Activated CD4-positive, alpha-beta T cell treated with anti-CD3 and anti-CD28 coated beads, Interleukin-10, Interleukin-2, amounts not matched to agents 100 ng/mL and 50 ng/mL, durations not matched to agents 16 hours and 8 hours (primary cell): ENCODE data around the gene RPL10.
A peak's percentile ranks its signal among the peaks of the same experiment; 100 is the strongest.

ENCODE experiments used
- DNase-seq: peaks from one replicate; pipeline ENCODE4 v3.0.0-alpha.2; 2020

Gene RPL10

DNA sequence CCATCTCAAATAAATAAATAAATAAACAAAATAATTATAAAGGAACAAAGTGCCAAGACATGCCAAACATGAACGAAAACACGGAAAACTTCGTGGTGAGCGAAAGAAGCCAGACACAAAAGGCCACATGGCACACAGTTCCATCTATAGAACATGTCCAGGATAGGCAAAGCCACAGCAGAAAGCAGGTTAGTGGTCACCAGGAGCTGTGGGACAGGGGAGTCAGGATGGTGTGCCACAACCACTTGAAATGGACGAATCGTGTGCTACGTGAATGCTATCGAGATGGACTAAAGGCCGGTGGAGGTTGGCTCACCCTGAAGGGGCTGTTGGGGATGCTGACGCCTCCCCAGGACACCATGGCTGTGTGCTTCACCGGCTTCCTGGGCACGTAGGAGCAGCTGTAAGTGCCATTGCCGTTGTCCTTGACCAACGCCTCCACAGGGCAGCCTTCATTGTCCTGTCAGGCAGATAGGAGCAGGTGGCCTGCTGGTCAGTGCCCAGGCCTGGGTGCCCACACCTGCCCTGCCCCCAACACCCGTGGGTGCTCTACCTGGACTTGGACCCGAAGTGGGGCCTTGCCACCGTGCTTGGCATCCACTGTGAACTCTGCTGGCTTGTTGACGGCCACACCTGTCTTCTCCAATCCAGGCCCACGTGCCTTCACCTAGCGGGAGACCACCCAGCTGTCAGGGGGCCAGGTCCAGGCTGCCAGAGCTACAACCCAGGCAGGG lies 34.3 kb upstream of the RPL10 start:
- no peak for DNase-seq

DNA sequence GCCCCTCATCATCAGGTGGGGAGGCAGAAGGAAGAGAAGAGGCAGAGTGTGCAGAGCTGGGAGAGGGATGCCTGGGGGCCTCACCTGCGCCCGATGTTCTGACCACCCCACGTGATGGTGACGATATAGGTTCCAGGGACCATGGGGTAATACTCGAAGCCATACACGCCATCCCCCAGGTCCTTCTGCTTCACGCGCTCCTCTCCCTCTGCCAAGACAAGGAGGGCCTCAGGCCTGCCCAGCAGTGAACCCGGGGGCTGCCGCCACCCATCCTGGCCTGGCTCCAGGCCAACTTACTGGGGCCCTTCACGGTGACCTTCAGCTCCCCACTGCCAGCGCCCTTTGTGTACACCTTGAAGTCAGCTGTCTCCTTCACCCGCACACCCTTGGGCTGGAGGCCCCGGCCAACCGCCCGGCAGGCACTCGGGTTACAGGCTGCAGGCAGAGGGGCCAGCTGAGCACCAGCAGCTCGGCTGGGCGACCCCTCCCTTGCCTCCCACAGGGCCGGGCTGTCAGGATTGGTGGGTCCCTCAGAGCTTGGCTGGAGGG lies 33.1 kb upstream of the RPL10 start:
- no peak for DNase-seq

DNA sequence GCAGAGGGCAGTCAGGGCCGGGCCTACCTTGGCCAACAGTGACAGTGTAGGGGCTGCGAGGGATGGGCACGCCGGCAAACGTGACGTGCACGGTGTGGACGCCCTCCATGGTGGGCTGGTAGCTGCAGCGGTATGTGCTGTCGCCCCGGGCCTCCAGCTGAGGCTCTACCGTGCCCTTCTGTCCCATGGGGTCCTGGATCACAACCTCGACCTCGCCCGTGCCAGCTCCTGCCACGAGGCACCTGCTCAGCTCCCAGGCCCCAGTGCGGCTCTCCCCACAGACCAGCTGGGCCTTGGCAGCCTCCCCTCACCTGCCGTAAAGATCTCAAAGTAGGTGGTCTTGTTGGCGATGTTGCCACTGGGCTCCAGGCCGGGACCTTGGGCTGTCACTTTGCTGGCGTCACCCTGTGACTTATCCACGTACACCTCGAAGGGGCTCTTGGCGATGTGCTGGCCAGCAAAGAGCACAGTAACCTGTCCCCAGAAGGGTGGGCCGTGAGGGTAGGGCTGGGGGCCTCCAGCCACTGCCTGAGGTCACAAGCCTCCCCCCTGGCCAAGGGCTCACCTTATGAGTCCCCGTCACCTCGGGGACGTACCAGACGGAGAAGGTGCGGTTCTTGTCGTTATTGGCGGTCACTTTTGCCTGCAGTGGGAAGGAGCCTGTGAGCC lies 32.0 kb upstream of the RPL10 start:
- no peak for DNase-seq

- no peak for DNase-seq
Observed at GRCh38 chrX:154366666-154367055, 31.5 kb upstream of the RPL10 start.

DNA sequence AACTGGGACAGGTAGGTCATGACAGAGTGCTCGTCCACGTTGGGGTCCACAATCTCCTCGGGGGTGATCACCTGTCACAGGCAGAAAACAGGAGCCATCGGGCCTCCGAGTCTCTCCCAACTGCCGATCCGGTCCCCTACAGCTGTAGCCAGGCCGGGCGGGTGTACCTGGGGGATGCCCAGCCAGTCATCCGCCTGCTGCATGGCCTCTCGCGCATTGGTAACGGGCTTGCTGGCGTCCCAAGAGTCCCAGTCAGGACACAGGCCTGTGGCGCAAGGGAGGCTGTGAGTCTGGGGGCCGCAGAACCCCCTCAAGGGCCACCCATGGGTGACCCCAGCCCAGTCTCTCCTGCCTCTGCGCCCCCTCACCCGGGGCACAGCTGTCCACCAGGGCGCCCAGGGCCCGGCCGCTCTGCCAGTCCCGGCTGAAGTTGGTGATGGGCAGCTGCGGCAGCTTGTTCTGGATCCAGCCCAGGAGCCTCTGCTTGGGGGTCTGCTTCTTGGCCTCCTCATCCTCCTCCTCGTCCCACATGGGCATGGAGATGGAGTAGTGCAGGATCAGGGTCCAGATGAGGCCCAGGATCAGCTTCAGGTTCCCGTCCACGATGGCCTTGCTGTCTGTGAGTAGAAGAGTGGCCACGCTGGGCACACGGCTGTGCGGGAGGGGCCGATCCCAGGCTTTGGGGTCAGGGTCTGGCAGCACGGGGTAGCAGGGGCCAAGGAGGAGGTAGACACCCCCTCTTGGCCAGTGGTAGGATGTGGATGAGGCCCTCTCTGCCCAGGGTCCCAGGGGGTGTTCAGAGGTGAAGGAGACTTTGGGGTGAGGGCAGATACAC lies 30.5 kb upstream of the RPL10 start:
- no peak for DNase-seq

DNA sequence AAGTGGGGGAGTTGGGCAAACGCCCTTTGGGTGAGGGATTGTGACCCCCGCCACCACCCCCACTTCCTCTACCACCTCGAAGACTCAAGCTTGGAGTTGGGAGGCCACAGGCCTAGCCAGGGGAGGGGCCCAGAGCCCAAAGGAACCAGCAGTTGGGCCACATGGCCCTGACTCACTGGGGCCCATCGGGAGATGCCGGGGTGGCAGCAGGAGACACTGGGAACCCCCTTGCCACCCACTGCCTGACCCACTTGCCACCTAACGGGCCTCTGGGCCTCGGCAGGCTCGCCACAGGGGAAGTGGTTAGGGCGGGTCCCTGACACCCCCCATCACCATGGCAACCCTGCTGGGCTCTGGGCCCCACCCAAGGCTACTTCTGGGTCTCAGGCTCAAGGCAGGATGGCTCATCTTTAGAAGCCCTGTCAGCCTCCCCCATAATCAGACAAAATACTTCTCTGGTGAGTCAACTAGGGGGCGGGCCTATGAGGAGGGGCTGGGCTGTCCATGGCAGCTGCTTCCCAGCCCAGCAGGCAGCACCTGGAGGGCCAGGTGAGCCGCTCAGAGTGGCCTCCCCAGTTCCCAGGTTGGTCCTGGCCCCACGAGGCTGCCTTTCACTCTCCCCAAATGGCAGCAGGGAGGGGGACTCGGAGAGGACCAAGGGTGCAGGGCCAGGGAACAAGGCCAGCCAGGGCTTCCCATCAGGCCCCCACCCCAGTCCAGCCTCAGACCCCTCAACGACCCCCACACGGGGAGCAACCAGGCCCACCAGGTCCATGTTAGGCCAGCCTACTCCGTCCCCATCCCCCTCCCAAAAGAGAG lies 29.3 kb upstream of the RPL10 start:
- peak; percentile 98 for DNase-seq

- peak; percentile 82 for DNase-seq
Observed at GRCh38 chrX:154369449-154370299, 28.5 kb upstream of the RPL10 start.

DNA sequence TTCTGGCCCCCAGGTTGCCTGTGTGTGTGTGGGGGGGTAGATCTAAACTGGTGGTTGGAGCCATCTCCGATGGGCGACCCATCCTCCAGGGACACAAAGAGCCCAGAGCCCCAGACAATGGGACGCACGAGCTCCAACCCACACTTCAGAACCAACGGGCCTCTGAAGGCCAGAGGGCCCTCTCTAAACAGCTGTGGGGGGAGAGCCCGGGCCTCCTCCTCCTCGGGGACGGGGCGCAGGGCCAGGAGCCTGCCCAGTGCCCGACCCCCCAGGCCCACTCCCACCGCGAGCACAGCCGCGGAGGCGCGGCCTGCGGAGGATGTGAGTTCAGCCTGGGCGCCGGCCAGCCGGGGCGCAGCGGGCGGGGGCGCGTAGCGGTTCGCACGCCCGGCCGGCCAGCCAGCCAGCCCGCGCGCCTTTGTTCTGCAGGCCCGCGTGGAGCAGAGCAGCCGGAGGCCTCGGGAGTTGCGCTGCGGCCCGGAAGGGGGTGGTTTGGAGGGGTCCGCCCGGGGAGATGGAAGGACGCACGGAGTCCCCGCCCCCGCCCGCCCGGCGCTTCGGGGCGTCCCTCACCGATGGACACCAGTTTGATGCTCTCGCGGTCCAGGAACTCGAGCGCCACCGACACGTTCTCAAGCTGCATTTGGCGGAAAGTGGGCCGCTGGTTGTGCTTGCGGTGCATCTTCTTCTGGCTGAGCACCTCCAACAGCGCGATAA lies 27.7 kb upstream of the RPL10 start:
- DNase-seq: peak; percentile 34

GRCh38 chrX:154371017-154371788 lies 27.0 kb upstream of the RPL10 start:
- peak; percentile 96 for DNase-seq

DNA sequence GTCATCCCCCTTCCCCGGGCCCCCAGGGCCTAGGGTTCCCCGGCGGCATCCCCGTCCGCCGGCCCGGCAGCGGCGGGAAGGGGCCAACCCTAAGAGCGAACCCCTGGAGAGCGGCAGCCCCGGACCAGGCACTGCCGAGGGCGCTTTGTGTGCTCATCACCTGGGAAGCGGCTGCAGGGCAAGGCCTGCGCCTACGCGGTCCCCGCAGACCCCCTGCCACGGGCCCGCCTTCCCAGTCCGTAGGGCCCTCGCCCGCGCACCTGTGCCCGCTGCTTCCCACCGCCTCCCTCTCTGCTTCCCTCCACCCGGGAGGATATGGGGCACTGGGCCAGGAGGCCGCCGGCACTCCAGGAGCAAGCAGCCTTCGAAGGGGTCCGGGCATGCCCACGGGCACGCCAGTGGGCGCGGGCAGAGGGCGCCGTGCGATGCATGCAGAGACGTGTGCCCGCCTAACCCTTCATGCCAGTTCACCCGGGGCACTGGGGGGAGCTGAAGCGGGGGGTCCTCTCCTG lies 26.3 kb upstream of the RPL10 start:
- DNase-seq: no peak

- DNase-seq: peak; percentile 67
Observed at GRCh38 chrX:154372612-154373022, 25.6 kb upstream of the RPL10 start.

DNA sequence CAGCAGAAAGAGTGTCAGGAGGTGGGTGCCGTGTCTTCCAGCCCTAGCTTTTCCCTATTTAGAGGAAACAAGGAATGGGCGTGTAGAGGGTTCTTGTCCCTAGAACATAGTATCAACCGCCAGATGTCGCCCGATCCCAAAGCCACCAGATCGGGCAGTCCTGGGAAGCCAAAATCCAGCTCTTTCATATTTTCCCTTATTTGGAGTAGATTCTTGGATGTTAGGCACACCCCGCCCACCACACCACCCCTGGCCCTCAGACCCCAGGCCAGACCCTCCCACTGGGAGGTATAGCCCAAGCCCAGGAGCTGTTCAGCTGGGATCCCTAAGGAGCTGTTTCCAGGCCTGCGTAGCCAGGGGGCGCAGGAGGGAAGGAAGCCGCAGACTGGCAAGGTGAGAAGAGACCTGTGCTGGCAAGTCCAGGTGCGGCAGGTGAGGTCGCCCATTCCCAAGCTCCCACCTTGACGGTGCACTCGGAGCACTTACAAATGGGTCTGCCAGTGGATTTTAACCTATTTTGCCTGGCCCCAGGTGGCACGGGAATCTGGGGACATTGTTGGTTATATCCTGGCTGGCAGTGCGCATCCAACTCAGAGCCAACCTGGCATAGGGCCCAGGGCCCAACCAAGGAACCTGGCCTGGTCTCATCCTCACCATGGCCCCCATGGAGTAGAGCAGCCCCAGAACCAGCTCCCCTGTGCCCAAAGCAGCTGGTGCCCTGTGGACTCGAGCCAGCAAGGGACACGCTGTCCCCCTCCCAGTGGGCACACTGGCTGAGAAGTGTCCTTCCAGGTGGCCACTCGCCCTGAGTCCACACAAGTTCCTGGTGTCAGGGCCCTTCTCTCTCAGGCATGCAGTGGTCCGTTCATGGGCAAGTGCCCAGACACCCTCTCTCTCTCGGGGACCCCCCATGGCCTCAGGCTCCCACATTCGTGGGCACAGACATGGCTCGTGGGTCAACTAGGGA lies 24.6 kb upstream of the RPL10 start:
- DNase-seq: no peak

DNA sequence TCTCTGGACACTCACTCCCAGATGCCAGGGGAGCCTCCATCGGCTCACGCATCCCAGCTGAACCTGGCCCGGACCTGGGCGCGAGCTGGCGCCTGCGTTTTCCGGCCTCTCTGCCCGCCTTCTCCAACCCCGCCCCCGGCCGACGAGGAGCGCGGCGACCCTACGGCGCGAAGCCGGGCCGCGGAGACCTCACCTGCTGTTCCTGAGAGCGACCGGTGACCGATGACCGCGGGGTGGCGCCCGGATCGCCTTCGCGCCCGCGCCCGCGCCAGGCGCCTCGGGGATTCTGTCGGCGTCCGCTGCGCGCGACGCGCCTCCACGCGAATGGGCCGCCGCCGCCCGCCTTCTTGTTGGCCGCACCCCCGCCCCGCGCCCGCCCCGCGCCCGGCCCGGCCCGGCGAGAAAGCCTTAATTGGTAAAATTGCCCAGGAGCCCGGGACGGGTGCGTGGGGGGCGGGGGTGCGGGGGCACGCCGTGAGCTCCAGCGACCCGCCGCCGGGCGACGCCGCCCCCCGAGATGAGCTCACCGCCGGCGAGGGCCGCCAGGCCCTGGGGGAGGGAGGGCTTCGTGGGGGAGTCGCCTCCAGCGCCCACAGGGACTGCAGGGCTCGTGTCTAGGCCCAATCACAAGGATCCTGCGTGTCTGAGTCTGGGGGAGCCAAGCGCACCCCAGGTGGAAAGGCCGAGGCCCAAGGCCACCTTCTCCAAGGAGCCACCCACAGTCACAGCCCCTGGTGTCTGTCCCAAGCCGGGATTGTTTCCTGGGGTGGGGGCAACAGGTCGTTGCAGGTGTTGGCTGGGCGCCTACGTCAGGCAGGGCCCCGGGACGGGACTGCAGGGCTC lies 23.6 kb upstream of the RPL10 start, which contains the start of gene FLNA:
Gene FLNA, minus strand, starts transcription at position 322 of the 843 bp plus-strand sequence. CDS start 3,389 bp downstream, outside the sequence.
- DNase-seq: peak; percentile 48

DNA sequence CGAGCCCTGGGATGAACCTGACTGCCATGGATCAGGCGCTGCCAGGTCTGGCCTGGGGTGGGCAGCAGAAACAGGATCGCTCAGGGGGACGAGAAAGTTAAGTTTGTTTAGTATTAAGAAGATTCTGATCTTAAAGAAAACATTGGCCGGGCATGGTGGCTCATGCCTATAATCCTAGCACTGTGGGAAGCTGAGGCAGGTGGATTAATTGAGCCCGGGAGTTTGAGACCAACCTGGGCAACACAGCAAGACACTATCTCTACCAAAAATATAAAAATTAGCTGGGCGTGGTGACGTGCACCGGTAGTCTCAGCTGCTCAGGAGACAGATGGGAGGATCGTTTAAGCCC lies 23.0 kb upstream of the RPL10 start:
- no peak for DNase-seq

DNA sequence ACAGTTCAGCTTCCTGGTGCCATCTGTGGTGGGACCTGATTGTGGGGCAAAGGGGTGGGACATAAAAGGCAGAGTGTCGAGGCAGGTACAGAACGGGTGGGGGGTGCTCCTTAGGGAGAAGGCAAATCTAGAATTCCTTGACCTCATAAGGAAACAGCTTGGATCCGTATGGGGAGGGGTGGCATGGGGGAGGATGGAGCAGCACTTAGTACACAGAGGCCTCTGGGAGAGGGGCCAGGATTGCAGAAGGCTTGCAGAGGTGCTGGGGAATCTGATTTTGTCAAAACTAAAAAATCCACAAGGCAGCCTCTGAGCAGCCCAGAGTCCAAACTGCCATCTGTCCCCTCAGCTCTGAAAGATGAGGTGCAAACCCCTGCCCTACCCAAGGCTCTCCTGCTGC lies 21.4 kb upstream of the RPL10 start:
- no peak for DNase-seq

DNA sequence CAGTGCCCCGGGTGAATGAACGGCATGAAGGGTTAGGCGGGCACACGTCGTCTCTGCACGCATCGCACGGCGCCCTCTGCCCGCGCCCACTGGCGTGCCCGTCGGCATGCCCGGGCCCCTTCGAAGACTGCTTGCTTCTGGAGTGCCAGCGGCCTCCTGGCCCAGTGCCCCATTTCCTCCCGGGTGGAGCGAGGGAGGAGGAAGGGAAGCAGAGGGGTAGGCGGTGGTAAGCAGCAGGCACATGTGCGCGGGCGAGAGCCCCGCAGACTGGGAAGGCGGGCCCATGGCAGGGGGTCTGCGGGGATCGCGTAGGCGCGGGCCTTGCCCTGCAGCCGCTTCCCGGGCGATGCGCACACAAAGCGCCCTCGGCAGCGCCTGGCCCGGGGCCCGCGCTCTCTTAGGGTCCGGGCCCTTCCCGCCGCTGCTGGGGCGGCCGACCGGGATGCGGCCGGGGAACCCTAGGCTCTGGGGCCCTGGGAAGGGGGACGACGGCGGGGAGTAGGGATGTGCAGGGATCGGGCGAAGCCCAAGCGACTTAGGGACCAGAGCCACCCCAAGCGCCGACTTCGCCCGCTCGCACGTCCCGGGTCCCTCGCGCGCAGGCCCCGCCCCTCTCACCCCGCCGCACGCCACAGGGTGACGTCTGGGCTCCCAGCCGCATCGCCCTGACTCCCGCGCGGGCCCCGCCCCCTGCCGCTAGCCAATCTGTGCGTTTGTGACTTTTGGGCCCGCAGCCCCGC lies 19.9 kb upstream of the RPL10 start:
- peak; percentile 42 for DNase-seq
